ENCODE results near the gene WASF2.
"Not testable (repeated sequence)": the region's sequence is repeated elsewhere in the genome, so short reads cannot be mapped to it uniquely, and the experiment has no call there.

WASF2 gene

DNA sequence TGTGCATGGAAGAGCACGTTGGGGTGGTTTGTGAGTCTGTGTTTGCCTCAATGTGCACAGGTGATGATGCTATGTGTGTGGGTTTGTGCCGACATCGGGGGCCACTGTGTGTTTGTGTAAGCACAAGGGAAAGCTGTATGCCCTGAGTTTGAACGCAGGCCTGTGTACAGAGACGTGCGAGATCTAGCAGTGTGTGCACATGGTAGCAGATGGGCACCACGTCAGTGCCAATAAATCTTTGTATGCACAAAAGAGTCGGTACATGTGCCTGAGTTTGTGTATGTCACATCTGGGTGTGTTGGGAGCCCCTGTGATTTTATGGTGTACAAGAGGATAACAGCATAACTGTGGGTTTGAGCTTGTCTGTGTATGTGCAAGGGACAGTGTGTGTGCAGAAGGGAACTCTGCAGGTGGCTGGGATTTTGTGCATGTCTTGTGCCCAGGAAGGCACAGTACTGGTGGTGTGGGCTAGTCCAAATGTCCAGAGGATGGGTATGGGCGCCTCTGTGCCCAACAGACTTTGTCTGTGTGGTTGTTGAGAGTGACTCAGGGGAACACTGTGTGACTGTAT lies 32.0 kb upstream of the WASF2 start:
- DNase-seq (ENCODE audit: low spot score) = no peak

DNA sequence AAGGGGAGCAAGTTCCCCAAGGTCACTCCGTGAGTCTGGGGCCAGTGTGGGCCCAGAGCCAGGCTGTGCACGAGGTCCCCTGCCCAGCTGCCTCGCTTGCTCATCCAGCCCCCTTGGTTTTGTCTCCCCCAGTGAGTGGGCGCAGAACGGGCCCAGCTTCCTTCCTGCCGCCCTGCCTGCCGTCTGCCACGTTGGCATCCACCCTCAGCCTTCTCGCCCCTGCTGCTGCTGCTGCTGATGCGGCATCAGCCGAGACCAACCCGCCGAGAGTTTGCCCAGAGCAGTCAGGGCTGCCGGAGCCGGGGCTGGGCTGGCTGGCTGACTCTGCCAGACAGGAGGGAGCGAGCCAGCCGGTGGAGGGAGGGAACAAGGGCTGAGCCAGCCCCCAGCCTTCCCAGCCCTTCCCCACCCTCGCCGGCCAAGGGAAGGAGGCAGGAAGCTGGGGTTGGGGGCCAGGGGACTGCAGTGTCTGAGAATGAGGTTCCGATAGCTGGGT lies 31.4 kb upstream of the WASF2 start:
- no peak for DNase-seq (ENCODE audit: low spot score)

DNA sequence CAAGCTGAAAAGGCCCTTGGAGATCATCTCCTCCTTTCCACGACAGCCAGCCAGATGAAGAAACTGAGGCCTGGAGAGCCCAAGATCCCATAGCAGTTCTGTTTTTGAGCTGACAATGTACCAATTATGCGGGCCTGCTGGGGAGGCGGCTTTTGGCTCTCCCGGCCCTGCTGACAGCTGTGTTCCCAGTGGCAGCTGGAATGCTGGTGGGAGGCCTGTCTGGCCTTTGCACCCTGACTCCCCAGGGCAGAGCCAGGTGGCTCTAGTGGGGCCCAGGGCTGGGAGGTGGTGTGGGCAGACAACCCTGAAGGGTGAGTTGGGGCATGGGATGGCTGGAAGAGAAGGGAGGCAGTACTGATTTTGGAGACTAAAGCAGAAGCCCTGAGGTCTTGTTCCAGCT lies 30.7 kb upstream of the WASF2 start:
- no peak for DNase-seq (ENCODE audit: low spot score)

DNA sequence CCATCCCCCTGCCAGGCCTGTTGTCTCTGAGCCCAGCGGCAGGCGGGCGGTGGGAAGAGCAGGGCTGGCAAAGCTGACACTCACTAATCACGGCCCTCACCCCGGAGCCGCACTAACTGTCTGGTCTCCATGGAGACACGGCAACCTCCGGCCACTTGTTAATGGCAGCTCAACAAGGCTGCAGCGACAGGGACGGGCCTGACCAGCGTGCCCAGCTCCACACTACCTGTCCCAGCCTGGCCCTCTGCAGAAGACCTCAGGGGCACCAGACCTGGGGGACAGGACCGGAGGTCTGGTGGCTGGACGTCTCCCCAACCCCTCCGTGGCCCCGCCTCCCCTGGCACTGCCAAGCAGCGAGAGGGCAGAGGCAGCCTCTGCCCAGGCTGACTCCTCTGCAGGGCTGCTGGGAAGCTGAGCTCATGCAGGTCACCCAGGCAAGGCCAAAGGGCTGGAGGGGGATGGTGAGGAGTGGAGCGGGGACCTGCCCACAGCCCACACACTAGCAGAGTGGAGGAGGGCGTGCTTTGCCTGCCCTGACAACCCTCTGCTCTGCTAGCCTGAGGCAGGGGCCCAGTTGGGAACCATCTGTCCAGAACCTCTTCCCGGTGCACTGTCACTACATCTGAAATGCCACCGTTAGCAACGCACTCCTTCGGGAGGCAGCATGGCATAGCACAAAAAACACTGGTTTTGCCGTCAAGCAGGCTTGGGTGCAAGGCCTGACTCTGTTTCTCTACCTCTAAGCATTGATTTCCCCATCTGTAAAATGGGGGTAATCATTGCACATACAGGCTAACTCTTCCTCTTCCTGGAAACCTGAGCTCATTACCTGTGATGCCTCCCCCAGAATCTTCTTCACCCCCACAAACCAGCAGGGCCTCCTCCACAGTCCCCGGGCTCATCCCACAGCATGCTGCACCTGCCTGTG lies 29.6 kb upstream of the WASF2 start:
- no peak for DNase-seq (ENCODE audit: low spot score)

DNA sequence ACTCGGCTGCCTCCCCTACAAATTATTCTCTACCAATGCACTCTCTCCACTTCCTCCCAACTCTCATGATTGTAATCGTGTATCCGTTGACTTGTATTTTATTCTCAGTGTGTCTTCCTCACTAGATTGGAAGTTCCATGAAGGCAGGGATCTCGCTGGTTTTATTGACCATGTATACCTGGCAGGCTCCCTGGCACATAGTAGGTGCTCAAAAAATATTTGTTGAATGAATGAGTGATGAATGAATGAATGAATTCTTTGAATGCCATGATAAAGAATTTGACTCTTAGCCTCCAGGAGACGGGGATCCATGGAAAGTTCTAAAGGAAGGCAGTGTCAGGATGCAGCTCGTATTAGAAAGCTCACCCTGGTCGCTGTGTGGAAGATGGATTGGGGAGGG lies 28.8 kb upstream of the WASF2 start:
- no peak for DNase-seq (ENCODE audit: low spot score)

DNA sequence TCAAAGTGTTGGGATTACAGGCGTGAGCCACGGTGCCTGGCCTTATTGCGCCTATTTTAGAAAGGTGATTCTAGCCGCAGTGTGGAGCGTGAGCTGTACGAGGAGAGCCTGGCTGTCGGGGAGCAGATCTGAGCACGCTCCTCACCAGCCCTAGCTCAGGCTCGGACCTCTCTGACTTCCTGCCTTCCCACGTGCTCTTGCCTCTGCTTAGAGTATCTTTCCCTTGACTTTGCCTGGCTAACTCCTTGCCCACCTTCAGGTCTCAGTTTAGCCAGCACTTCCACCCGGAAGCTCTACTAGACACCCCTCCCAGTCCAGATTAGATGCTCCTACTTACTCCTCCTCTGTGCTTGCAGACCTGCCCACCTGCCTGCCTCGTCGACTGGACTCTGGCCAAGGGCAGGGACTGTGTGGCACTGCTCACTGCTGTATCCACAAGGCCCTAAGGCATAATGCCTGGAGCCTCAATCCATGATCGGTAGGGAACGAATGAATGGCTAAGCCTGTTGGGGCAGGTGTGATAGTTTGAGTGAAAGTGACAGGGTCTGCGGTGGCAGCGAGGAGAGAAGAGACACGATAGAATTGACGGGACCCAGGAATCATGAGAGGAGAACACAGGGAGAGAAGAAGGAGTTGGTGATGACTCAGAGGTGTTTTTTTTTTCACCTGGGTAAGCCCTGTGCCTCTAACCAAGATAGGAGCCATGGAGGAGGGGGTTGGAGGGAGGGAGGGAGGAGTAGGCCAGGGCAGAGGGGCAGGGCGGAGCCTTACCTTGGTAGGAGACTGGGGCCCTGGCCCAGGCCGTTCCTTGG lies 28.1 kb upstream of the WASF2 start:
- DNase-seq (ENCODE audit: low spot score) = no peak

DNA sequence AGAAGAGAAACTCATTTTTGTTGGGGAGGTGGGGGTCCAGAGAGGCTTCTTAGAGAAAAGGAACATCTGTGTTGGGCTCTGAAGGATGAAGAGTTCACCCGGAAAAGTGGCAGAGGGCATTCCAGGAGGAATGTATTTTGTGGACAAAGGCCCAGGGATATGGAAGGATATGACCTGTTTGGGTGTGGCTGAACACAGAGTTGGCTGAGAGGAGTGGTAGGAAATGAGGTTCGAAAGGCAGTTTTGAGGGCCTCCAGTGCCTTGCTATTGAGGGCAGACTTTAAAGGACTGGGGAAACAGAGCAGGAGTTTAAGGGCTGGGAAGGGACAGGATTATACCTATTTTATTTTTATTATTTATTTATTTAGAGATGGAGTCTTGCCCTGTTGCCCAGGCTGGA lies 27.3 kb upstream of the WASF2 start:
- DNase-seq (ENCODE audit: low spot score) = no peak

DNA sequence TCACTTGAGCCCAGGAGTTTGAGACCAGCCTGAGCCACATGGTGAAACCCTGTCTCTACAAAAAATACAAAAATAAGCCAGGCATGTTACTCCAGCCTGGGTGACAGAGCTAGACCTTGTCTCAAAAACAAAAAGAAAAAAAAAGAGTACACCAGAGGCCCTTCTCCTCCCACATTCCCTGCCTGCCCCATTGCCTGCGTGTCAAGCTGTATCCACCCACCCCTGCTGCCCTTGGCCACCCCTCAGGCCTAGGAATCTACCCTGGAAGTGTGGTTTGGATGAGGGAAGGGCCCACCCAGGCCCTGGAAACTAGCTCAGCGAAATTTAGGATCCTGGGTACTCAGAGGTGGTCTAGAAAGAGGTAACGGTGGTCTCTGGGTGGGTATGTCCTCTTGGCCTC lies 25.7 kb upstream of the WASF2 start:
- no peak for DNase-seq (ENCODE audit: low spot score)

DNA sequence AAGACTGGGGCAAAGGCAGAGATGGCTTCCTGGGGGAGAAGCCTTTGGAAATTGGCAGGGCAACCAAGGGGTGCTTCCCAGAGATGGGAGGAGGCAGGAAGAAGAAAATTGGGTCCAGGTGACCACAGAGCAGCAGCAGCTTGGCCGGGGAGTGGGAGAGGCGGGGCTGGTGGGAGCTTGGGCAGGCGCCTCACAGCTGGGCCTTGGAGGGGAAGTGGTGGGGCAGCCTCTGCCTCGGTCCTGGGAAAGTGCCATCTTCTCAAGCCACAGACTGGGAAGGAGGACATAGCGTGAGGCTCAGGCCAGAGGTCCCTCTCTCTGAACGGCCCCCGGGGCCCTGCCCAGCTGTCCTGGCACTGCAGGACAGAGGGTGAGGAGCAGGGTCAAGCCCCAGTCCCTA lies 24.0 kb upstream of the WASF2 start:
- DNase-seq (ENCODE audit: low spot score) = no peak

DNA sequence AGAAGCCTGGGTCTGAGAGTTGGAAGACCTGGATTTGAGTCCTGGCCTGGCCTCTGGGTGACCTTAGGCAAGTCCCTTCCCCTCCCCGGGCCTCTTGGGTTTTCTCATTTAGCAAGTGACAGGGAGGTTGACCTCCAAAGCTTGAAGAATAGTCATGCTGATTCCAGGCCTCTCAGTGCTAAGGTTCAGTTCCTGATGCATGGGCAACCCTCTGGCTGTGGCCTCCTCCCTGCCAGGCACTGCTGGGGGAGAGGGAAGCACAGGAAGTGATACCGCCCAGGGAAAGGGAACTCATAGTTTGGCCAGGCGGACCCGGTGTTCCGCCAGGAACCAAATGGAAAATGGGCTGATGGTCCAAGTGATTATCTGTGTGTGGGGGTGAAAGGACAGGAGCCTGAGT lies 23.6 kb upstream of the WASF2 start:
- no peak for DNase-seq (ENCODE audit: low spot score)

DNA sequence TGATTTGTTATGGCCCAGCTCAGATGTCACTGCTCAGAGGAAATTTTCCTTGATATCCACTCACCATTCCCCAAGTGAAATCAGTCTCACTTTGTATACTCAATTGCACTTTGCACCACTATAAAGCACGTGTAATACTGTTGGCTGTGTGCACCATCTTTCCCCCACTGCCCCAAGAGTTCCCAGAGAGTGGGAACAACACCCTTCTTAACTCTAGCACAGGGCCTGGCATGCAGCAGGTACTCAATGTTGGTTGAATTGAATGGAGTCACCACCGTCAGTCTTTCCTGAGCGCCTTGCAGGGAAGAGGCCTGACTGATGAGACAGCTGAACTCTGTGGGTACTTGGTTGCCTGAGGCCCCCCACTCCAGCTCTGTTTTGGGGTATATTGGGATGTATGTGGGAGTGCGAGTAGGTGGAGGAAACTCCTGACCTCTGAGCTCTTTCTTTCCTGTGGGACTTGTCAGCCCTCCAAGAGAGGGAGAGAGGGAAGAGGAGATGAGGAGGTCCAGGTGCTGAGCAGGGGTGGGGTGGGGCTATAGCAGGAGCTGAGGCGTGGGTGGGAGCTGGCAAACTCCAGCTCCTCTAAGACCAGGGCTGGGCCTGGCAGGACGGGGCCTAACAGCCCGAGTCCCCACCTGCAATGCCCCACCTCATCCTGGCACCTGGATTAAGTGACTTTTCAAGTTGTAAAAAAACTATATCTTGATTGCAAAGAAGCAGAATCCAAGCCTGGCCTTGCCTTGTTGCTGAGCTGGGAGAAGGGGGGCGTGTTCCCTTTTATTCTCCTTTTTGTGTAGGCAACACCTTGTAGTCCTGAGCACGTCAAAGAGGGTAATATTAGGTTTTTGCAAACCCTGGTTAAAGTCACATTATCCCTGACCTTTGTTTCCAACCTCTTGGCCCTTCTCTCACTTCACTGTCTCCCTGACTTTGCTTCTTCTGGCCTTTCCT lies 19.4 kb upstream of the WASF2 start:
- no peak for DNase-seq (ENCODE audit: low spot score)

DNA sequence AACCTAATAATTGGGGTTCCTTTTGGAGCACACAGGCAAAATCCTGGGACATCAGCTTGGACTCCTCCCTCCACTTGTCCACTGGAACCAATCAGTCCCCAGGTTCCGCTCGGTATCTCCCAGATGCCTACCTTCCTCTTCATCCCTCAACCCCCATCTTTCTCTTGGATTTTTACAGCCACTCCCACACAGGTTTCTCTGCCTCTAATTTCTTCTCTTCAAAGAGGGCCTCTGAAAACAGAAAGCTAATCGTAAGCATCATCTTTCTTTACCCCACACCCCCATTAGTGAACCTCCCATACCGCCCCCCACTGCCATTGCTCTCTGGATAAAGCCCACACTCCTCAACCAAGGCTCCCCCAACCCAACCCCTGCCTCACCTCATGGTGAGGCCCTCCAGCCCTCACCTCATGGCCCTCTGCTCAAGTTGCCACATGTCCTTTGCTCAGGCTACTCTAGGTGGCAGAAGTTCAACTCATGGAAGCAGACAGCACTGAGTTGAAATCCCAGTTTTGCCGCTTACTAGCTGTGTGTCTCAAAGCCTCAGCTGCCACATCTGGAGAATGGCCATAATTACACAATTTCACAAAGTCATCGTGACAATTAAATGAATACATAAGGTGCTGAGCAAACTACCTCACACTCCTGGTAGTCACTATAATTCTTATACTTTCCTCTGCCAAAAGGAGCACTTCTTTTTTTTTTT lies 18.1 kb upstream of the WASF2 start:
- no peak for DNase-seq (ENCODE audit: low spot score)

DNA sequence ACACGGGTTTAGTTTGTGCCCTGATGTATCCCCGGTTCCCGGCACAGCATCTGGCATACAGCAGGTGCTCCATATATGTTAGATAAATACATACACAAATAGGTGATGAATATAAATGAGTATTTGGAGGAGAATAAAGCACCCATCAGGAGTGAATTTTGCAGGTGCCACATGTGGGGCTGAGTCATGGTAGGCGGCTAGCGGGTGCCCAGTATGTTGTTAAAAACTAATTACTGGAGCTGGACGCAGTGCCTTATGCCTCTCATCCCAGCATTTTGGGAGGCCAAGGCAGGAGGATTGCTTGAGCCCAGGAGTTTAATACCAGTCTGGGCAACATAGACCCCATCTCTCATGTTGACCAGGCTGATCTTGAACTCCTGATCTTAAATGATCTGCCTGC lies 16.7 kb upstream of the WASF2 start:
- no peak for DNase-seq (ENCODE audit: low spot score)

DNA sequence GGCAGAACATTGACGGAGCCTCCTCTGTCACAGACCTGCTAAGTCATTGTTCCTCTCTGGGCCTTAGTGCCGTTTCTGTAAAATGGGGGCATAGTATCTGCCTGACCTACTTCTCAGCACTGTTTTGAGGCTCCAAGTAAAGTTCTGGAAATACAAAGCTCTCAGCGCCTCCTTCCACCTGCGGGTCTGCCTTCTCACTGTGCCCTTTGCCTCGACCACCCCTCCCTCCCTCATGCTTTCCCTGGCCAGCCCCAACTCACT lies 15.4 kb upstream of the WASF2 start:
- DNase-seq (ENCODE audit: low spot score) = no peak

DNA sequence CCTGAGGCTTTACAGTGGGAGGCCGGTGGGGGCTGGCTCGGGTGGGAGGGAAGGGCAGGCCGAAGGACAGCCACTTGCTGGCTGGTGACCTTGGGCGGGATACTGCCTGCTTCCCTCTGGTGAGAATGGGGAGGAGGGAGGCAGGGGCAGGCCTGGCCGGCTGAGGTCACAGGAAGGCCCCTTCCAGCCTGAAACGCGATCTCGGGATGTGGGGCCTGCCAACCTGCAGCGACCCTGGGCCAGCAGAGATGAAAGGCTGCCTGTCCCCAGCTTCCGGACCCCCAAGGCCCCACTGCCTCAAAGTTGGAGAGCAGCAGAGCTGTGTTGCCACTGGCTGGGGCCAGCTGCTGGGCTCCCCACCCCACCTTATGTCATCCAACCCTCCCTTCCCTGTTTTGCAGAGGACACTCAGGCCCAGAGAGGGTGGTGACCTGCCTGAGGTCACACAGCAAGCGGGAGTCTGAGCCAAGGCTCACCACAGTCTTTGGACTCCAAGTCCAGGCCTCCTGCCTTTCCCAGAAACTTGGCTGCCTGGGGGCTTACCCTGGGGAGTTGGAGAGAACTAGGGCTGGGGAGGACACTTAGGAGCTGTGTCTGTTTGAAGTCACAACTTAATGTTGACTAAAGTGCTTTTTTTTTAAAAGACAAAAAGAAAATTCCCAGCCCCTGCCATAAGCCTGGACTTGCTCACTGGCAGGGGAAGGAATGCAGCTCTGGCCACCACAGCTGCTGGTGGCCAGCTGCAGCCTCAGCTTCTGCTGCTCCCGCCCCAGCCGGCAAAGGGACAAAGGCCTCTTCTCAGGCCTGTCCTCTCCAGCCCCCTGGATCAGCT lies 14.8 kb upstream of the WASF2 start:
- no peak for DNase-seq (ENCODE audit: low spot score)

DNA sequence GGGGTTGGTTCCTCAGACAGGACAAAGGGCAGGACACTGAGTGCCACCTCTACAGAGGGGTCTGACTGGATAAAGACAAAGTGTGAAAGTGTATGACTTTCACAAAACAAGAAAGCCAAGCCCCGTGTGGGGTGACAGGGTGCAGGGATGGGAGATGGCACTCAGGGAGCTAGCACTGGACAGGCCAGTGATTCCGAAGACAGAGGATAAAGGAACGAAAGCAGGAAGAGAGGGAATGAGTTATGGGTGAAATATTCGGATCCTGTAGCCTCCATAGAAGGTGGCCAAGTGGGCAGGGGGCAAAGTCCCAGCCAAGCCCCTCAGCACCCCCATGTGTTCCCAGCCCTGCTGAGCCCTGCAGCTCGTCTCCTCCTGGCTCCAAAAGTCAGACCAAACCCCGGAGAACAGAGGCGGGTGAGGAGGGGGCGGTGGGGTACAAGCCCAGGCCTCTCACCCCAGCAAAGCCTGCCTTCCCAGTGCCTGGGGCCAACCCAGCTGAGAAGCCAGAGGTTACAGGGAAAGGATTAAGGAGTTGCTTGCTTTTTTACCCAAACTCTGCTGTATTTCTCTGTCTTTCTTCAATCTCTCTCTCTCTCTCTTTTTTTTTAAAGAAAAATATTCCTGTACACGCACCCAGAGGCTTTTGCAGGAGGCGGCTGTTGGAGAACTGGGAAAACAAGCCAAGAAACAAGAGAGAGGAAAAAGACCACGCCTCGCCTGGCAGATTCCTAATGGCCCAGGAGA lies 14.0 kb upstream of the WASF2 start:
- DNase-seq (ENCODE audit: low spot score) = no peak

DNA sequence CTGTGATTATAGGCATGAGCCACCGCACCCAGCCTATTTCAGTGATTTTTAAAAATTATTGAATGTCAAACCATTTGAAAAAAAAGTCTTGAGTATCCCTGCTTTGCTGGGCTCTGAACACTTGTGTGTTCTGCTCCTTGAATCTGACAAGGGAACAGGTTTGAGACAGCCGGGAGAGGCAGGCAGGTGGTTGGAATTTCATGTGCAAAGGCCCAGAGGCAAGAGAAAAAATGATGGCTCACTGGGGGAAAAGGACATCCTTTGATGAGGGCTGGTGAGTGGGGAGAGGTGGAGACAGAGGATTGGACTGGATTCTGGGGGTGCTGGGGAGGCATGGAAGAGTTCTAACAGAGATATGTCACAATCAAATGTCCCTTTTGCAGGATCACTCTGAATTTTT lies 13.1 kb upstream of the WASF2 start:
- no peak for DNase-seq (ENCODE audit: low spot score)

DNA sequence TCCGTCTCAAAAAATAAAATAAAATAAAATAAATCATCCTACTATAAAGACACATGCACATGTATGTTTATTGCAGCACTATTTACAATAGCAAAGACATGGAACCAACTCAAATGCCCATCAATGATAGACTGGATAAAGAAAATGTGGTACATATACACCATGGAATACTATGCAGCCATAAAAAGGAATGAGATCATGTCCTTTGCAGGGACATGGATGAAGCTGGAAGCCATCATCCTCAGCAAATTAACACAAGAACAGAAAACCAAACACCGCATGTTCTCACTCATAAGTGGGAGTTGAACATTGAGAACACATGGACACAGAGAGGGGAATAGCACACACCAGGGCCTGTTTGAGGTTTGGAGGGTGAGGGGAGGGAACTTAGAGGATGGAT lies 11.2 kb upstream of the WASF2 start:
- not testable (repeated sequence) for DNase-seq (ENCODE audit: low spot score)

DNA sequence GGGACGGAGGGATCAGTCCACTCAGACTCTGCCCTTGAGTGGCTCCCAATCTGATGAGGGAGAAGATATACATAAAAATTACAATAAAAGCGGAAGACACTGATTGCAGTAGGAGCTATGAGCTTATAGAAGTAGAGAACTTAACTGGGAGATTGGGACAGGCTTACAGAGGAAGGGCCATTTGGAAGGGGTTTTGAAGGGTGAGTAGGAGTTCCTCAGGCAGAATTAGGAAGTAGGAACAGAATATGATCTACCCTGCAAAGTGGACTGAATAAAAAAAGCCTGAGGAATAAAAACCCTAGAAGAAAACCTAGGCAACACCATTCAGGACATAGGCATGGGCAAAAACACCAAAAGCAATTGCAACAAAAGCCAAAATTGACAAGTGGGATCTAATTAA lies 9.2 kb upstream of the WASF2 start:
- DNase-seq (ENCODE audit: low spot score) = no peak

All from SK-N-DZ (cell line).